ENCODE measurements around the gene NXPE3. TPM values are rescaled to one million over a fixed set of nuclear protein-coding genes. Genes with fewer than 3 reads are reported as not detected.
"Not testable (repeated sequence)": the region's sequence is repeated elsewhere in the genome, so short reads cannot be mapped to it uniquely, and the experiment has no call there.

Gene NXPE3
- total RNA-seq, 4 donors from 2014 or later: 1.4 to 62.7 (median 3.2) TPM

DNA sequence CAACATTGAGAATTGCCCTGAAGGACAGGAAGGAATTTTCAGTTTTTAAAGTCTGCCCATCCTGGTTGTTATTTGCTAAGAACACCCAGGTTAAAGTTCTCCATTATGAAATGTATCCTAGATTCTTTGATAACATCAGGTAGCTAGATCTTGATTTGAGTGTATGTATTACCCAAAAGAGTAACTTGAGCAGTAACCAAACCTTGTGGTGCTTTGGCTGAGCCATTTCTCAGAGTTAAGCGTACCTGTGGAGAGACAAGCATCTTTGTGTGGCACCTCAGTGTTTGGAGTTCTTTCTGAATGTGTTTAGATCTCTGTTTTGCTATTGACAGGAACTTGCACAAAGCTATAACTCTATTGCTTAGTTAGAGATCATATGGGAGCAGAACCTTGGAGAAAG is 34.2 kb upstream of the NXPE3 start:
- no peak for DNase-seq
- no peaks in the 10 kb centered on the region for H3K36me3 ChIP-seq
- H3K9me3 ChIP-seq: no peaks in the 10 kb centered on the region
- no peak for TF ChIP-seq POLR2A (IDR thresholded peaks at IDR 0.05)
- TF ChIP-seq, protein P1, sequence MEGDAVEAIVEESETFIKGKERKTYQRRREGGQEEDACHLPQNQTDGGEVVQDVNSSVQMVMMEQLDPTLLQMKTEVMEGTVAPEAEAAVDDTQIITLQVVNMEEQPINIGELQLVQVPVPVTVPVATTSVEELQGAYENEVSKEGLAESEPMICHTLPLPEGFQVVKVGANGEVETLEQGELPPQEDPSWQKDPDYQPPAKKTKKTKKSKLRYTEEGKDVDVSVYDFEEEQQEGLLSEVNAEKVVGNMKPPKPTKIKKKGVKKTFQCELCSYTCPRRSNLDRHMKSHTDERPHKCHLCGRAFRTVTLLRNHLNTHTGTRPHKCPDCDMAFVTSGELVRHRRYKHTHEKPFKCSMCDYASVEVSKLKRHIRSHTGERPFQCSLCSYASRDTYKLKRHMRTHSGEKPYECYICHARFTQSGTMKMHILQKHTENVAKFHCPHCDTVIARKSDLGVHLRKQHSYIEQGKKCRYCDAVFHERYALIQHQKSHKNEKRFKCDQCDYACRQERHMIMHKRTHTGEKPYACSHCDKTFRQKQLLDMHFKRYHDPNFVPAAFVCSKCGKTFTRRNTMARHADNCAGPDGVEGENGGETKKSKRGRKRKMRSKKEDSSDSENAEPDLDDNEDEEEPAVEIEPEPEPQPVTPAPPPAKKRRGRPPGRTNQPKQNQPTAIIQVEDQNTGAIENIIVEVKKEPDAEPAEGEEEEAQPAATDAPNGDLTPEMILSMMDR (IDR thresholded peaks at IDR 0.05): no peak
- no peaks in the 10 kb centered on the region for H3K4me1 ChIP-seq
- no peak overlapping the region for H3K27ac ChIP-seq
- H3K4me3 ChIP-seq: no peak overlapping the region
- no peaks in the 10 kb centered on the region for H3K27me3 ChIP-seq

DNA sequence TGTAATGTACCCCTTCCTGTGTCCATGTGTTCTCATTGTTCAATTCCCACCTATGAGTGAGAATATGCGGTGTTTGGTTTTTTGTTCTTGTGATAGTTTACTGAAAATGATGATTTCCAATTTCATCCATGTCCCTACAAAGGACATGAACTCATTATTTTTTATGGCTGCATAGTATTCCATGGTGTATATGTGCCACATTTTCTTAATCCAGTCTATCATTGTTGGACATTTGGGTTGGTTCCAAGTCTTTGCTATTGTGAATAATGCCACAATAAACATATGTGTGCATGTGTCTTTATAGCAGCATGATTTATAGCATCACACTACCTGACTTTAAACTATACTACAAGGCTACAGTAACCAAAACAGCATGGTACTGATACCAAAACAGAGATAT is 33.1 kb upstream of the NXPE3 start:
- H3K4me3 ChIP-seq, H3K36me3 ChIP-seq, H3K27ac ChIP-seq, DNase-seq, H3K27me3 ChIP-seq, H3K4me1 ChIP-seq, H3K9me3 ChIP-seq: not testable (repeated sequence)

DNA sequence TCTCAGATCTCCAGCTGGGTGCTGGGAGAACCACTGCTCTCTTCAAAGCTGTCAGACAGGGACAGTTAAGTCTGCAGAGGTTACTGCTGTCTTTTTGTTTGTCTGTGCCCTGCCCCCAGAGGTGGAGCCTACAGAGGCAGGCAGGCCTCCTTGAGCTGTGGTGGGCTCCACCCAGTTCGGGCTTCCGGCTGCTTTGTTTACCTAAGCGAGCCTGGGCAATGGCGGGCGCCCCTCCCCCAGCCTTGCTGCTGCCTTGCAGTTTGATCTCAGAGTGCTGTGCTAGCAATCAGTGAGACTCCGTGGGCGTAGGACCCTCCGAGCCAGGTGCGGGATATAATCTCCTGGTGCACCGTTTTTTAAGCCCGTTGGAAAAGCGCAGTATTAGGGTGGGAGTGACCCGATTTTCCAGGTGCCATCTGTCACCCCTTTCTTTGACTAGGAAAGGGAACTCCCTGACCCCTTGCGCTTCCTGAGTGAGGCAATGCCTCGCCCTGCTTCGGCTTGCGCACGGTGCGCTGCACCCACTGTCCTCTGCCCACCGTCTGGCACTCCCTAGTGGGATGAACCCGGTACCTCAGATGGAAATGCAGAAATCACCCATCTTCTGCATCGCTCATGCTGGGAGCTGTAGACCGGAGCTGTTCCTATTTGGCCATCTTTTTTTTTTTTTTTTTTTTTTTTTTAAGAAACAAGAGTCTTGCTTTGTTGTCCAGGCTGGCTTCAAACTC is 25.5 kb upstream of the NXPE3 start:
- H3K36me3 ChIP-seq: peaks cover 0 to 30% (median 0%) of the 10 kb centered on the region in 3 donors
- H3K4me1 ChIP-seq, H3K27ac ChIP-seq, H3K27me3 ChIP-seq, H3K4me3 ChIP-seq, H3K9me3 ChIP-seq: not testable (repeated sequence)
- peak in 2 of 3 donors; percentile 36 to 77 for DNase-seq

DNA sequence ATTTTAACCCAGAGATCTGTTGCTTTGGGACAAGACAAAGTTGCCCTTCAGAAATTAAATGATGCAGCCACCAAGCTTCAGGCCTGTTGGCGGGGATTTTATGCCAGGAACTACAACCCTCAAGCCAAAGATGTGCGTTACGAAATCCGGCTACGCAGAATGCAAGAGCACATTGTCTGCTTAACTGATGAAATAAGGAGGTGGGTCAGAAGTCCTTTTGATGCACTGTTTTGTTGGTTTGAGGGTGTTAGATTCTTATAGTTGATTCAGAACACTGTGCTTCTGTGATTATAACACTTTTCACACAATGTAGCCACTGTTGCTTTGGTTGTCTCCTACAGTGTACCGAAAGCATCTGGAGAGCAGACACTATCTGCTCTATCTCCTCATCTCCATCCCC is 20.8 kb upstream of the NXPE3 start:
- H3K4me3 ChIP-seq: no peak overlapping the region
- no peaks in the 10 kb centered on the region for H3K27me3 ChIP-seq
- DNase-seq: no peak
- H3K27ac ChIP-seq: no peak overlapping the region
- no peaks in the 10 kb centered on the region for H3K9me3 ChIP-seq
- TF ChIP-seq POLR2A (IDR thresholded peaks at IDR 0.05): no peak
- TF ChIP-seq, protein P1 (IDR thresholded peaks at IDR 0.05): no peak
- peaks cover 0 to 36% (median 0%) of the 10 kb centered on the region in 3 donors for H3K36me3 ChIP-seq
- H3K4me1 ChIP-seq: no peaks in the 10 kb centered on the region

DNA sequence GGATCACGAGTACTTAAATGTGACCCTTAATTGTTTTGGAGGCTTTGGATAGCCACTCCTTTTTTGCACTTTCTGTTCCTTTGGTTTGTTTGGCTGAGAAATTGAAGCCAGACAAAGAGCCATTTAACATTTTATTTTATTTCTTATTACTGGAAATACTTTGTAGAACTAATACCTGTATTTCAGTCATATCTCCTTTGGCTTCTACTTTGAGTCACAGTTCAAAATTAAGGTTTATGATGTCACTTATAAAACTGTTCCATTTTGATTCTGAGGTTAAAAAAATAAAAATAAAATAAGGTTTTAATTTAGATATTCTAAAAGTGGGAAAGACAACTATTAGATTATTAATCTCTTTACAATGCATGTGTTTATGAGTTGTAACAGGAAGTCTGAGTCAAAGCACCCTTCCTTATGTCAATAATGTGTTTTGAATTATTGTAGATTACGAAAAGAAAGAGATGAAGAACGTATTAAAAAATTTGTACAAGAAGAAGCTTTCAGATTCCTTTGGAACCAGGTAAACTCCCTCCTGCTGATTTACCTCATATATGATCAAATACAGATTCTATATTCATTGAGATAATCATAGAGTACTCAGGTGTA is 16.9 kb upstream of the NXPE3 start:
- Histone ChIP-seq H3K27ac (no peak overlapping the region), H3K9me3 (no peaks in the 10 kb centered on the region), H3K4me1 (no peaks in the 10 kb centered on the region), H3K27me3 (no peaks in the 10 kb centered on the region), H3K36me3 (peaks cover 0 to 20% (median 0%) of the 10 kb centered on the region in 3 donors), H3K4me3 (no peak overlapping the region)
- DNase-seq: no peak
- TF ChIP-seq, protein P1 (IDR thresholded peaks at IDR 0.05): no peak
- no peak for TF ChIP-seq POLR2A (IDR thresholded peaks at IDR 0.05)

DNA sequence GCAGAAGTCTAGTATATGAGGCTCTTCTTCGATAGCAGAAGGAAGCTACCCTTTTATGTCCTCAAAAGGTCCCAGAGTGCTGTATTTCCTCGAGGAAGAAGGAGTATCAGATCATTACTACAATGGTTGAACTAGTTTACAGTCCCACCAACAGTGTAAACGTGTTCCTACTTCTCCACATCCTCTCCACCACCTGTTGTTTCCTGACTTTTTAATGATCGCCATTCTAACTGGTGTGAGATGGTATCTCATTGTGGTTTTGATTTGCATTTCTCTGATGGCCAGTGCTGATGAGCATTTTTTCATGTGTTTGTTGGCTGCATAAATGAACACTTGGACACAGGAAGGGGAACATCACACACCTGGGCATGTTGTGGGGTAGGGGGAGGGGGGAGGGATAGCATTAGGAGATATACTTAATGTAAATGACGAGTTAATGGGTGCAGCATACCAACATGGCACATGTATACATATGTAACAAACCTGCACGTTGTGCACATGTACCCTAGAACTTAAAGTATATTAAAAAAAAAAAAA is 1.2 kb upstream of the NXPE3 start:
- H3K36me3 ChIP-seq, DNase-seq, H3K9me3 ChIP-seq, H3K27me3 ChIP-seq, H3K4me3 ChIP-seq: not testable (repeated sequence)
- Histone ChIP-seq H3K4me1 (peaks cover 0 to 18% (median 4%) of the 10 kb centered on the region in 4 donors), H3K27ac (peak overlapping the region in 1 of 4 donors; percentile 92)

DNA sequence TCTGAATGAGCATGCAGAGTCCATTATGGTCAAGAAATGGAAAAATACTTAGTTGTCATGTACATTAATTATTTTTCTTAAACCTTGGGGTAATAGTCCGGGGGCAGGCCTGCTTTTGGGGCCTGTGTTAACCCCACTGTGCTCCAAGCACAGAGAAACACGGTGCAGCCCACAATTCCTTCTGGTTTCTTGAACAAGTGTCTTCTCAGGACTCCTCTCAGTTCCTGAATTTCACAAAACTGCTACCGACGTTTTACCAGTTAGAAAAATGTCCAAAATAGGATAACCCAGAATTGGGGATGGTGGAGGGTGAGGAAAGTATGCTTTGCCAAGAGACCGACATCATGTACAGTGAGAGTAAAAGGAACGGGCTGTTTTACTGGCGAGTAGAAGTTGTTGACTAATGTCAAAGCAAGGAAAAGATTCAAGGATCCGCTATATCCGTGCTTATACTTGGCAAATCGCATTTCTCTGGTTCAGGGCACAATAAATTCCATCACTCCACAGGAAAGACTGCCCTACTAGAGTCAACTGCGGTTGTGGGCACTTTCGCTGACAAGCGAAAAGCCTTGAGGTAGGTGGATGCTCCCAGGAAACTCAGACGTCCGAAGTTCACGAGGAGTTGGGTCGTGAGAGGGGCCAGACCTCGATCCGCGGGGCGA is 495 bp upstream of the NXPE3 start:
- Histone ChIP-seq H3K27me3 (no peaks in the 10 kb centered on the region), H3K9me3 (no peaks in the 10 kb centered on the region), H3K36me3 (peaks cover 0 to 10% (median 0%) of the 10 kb centered on the region in 3 donors), H3K27ac (peak overlapping the region; percentile 78 to 92 (median 87)), H3K4me1 (peaks cover 0 to 18% (median 4%) of the 10 kb centered on the region in 4 donors), H3K4me3 (peak overlapping the region; percentile 58 to 87 (median 80))
- DNase-seq: no peak
- TF ChIP-seq, protein P1 (IDR thresholded peaks at IDR 0.05): no peak
- no peak for TF ChIP-seq POLR2A (IDR thresholded peaks at IDR 0.05)

Data from Peyer's patch (tissue), 4 donors.